HG02852 (cell line): ENCODE data around the gene MRPL44.

Source experiments
- ATAC-seq: cut with Tn5 transposase; IDR thresholded peaks from one replicate; pipeline ENCODE4 v1.9.1; 2021; ENCODE audit warnings: mild to moderate bottlenecking, moderate library complexity; ENCODE audit not compliant: unreplicated experiment

MRPL44 gene

GRCh38 chr2:223957092-223957851 lies at the start of gene MRPL44:
MRPL44 (plus strand) TSS chr2:223957463; CDS start chr2:223957473, 10 bp downstream.
- peak; percentile 90 for ATAC-seq

- ATAC-seq: no peak
Measured at GRCh38 chr2:223908304-223908998, 48.8 kb upstream of the MRPL44 start.

- no peak for ATAC-seq
Measured at GRCh38 chr2:223909001-223909741, 48.1 kb upstream of the MRPL44 start.

- no peak for ATAC-seq
Measured at GRCh38 chr2:223914324-223914723, 42.9 kb upstream of the MRPL44 start.

GRCh38 chr2:223915071-223915470 lies 42.2 kb upstream of the MRPL44 start:
- ATAC-seq: no peak

GRCh38 chr2:223916181-223916920 lies 40.9 kb upstream of the MRPL44 start:
- no peak for ATAC-seq

- ATAC-seq: no peak
Measured at GRCh38 chr2:223918671-223919134, 38.6 kb upstream of the MRPL44 start.

GRCh38 chr2:223920109-223920508 lies 37.2 kb upstream of the MRPL44 start:
- no peak for ATAC-seq

- ATAC-seq: no peak
Measured at GRCh38 chr2:223921204-223921603, 36.1 kb upstream of the MRPL44 start.

- no peak for ATAC-seq
Measured at GRCh38 chr2:223922308-223922707, 35.0 kb upstream of the MRPL44 start.

GRCh38 chr2:223923976-223924375 lies 33.3 kb upstream of the MRPL44 start:
- no peak for ATAC-seq

GRCh38 chr2:223925106-223925505 lies 32.2 kb upstream of the MRPL44 start:
- no peak for ATAC-seq

- no peak for ATAC-seq
Measured at GRCh38 chr2:223928113-223929006, 28.9 kb upstream of the MRPL44 start.

GRCh38 chr2:223929571-223930102 lies 27.6 kb upstream of the MRPL44 start:
- ATAC-seq: no peak

- ATAC-seq: no peak
Measured at GRCh38 chr2:223930103-223930976, 26.9 kb upstream of the MRPL44 start.

GRCh38 chr2:223932816-223933800 lies 24.2 kb upstream of the MRPL44 start:
- no peak for ATAC-seq

GRCh38 chr2:223934870-223935269 lies 22.4 kb upstream of the MRPL44 start:
- ATAC-seq: no peak
